GM19023 (cell line): ENCODE results near the gene ATG16L1.

Experiments
- ATAC-seq: cut with Tn5 transposase; IDR thresholded peaks from one replicate; pipeline ENCODE4 v1.9.1; 2021; ENCODE audit warnings: mild to moderate bottlenecking, moderate library complexity; ENCODE audit not compliant: unreplicated experiment

Gene ATG16L1

DNA sequence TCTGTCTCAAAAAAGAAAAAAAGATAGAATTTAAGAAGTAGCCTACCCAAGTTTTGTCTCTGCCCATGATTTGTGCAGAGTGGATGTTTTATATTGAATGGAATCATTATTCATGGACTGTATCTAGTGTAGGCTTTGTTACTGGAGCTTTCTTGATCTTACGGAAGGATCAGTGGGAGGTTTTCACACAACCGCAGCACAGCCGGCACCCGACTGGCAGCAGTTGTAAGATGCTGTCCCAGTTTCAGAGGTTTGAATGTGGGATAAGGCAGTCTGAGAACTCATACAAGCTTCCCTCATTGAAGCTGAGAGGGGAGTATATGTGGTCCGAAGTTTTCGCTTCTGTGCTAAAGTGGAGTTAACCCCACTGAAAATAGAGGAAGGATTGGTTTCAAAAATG is 36.4 kb downstream of the ATG16L1 start:
- no peak for ATAC-seq

- no peak for ATAC-seq
Observed at GRCh38 chr2:233288663-233289062, 37.2 kb downstream of the ATG16L1 start.

GRCh38 chr2:233289648-233290047 is 38.2 kb downstream of the ATG16L1 start:
- no peak for ATAC-seq

DNA sequence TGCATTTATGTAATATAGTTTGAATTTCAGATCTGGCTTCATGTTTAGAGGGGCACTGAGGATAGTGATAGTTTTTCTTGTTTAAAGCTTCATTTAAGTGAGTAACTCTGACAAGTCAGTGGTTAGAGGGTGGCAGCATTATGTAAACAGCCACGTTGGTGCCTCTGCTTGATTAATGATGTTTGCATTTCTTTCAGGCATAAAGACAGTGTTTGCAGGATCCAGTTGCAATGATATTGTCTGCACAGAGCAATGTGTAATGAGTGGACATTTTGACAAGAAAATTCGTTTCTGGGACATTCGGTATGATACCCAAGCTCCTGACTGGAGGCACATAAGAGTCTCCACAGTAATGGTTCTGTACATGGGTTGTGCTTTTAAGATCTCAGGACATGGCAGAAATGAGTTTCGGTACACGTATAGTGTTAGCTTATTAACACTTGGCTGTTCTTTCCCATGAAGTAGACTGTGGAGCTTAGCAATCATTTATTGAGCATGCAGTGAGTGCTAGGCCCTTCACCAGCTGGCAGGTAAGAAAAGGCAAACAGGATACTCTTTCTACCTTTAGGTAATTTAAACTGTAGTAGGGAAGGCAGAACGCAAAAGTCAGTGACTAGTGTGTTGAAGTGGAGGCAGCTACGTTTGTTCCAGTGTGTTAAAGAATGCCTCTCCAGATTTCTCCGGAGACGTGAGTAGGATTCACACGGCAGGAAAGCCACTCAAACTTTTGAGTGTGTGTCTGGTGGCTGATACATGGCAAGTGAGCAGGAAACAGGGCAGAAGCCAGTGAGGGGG is 38.8 kb downstream of the ATG16L1 start:
- ATAC-seq: no peak

- ATAC-seq: no peak
Observed at GRCh38 chr2:233295891-233296290, 44.4 kb downstream of the ATG16L1 start.

DNA sequence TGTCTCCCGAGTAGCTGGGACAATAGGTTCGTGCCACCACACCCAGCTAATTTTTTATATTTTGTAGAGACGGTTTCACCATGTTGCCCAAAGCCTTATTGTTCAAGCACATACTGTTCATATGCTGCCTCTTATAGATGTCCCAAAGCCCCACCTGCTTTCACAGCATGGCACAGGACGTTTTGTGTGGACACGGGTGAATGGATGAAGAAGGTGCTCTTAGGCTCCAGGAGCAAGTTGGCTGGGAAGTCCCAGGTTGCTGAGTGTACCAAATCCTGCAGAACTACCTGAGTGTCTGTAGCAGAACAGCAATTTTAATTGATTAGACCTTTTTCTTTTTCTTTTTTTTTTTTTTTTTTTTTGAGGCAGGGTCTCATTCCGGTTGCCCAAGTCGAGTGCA is 45.6 kb downstream of the ATG16L1 start:
- no peak for ATAC-seq

- no peak for ATAC-seq
Observed at GRCh38 chr2:233300401-233300800, 48.9 kb downstream of the ATG16L1 start.

GRCh38 chr2:233301248-233301647 is 49.8 kb downstream of the ATG16L1 start:
- ATAC-seq: no peak

- no peak for ATAC-seq
Observed at GRCh38 chr2:233301811-233302210, 50.3 kb downstream of the ATG16L1 start.

GRCh38 chr2:233303252-233303651 is 51.8 kb downstream of the ATG16L1 start:
- no peak for ATAC-seq

DNA sequence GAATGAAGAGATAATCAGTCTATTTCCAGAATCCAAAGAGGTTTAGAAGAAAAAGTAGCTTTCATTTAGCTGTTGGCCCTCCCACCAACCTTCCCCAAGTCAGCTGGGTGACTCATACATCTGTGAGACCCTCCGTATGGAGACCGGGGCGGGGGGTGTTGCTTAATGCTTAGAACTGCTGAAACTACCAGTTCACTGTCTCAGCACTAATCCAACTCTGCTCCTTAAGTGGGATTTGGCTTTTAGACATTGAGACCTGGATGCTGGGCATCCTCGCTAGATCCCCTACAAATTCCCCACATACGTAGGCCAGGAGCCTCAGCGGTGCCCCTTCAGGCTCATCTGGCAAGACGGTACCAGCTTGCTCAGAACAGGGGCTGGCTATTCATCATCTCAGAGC is 56.1 kb downstream of the ATG16L1 start, which contains the start of gene SAG:
Gene SAG, plus strand, starts transcription at position 252 of the 400 bp plus-strand sequence. CDS start 1,374 bp downstream, outside the sequence.
- no peak for ATAC-seq

DNA sequence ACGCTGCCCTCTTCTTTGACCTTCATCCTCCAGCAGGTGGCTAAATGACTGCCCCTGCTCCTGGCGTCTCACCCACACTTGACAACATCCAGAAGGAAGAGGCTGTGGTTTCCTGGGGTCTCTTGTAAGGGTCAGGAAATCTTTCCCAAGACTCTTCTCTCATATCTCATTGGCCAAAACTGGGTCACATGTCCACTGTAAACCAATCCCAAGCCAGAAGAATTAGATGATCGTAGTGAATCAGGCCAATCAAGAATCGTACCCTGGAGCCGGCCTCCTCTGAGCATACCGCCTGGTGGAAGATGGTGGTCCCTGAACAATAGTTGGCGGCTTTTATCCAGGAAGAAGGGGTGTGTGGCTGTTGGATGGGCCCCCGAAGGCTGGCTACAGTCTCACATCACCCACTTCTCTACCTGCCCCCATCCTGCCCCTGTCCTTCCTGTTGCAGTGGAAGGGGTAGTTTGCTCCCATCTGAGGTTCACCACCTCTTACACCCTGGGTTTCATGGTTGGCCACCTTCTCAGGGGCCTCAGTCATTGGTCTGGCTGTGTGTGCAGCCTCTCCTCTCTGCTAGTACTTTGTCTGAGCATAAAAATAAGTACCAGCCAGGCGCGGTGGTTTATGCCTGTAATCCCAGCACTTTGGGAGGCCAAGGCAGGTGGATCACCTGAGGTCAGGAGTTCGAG is 59.9 kb downstream of the ATG16L1 start:
- ATAC-seq: no peak

- ATAC-seq: no peak
Observed at GRCh38 chr2:233312874-233313273, 61.4 kb downstream of the ATG16L1 start.

GRCh38 chr2:233314180-233314925 is 62.9 kb downstream of the ATG16L1 start:
- ATAC-seq: no peak

DNA sequence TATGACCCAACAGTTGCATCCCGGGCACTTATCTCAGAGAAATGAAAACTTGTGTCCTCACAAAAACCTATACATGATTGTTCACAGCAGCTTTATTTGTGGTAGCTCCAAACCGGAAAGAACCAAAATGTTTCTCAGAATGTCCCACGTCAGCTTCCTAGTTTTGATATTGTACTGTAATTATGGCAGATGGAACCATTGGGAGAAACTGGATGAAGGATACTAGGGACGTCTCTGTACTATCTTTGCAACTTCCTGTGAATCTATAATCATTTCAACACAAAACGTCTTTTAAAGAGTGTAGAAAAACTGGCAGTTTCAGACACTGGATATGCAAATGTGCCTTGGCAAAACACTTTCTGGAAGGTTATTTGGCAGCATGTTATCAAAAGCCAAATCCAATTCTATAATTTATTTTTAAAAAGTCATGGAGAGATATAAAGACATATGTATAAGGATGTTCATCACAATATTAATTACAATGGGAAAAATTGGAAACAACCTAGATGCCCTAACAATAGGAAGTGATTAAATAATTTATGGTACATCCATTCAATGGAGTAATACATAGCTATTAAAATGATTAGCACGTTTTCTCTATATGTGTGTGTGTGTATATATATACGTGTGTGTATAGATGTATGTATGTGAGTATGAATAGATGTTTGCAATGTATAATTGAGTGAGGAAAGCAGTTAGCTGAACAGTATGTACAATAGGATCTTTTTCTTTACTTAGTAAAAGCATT is 65.9 kb downstream of the ATG16L1 start:
- no peak for ATAC-seq

- ATAC-seq: no peak
Observed at GRCh38 chr2:233319256-233319655, 67.8 kb downstream of the ATG16L1 start.

DNA sequence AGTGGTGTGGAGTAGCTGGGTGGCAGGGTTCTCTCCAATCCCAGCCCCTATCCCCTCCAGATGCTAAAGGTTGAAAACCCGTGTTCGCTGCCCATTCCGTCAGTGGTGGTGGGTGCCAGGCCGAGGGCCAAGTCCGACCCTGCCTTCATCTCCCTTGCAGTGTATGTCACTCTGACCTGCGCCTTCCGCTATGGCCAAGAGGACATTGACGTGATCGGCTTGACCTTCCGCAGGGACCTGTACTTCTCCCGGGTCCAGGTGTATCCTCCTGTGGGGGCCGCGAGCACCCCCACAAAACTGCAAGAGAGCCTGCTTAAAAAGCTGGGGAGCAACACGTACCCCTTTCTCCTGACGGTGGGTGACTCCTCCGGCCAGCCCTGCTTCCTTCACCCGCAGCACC is 69.0 kb downstream of the ATG16L1 start:
- no peak for ATAC-seq

- no peak for ATAC-seq
Observed at GRCh38 chr2:233321166-233321565, 69.7 kb downstream of the ATG16L1 start.

- no peak for ATAC-seq
Observed at GRCh38 chr2:233323851-233324250, 72.4 kb downstream of the ATG16L1 start.

DNA sequence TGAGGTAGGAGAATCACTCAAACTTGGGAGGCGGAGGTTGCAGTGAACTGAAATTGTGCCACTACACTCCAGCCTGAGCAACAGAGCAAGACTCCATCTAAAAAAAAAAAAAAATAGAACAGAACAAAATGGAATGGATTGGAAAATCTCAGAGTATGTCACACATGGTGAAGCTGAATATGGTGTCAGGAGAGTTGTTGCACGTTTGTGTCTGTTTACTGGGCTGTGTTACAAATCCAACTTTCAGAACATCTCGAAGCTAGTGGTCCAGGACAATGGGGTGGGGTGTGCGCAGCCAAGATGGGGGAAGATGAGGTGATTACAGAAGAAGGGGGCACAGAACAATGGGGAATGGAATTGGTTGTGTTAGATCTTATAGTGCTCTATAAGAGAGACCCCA is 73.8 kb downstream of the ATG16L1 start:
- no peak for ATAC-seq

- ATAC-seq: no peak
Observed at GRCh38 chr2:233325814-233326213, 74.3 kb downstream of the ATG16L1 start.
